Activated CD8-positive, alpha-beta memory T cell treated with anti-CD3 and anti-CD28 coated beads for 1 hour (primary cell): ENCODE data around the gene OSBPL9.
"Not testable (repeated sequence)": the region's sequence is repeated elsewhere in the genome, so short reads cannot be mapped to it uniquely, and the experiment has no call there.

ENCODE experiments used
- DNase-seq, 2 donors: peaks; one replicate each; pipeline ENCODE4 v3.0.0-alpha.2; 2020; ENCODE audit warnings: low read depth in 1 of 2; ENCODE audit errors: extremely low read depth in 1 of 2

Gene OSBPL9

GRCh38 chr1:51636191-51636590 is 19.3 kb downstream of the OSBPL9 start:
- no peak for DNase-seq

GRCh38 chr1:51636764-51637522 is 20.1 kb downstream of the OSBPL9 start:
- no peak for DNase-seq

- no peak for DNase-seq
Observed at GRCh38 chr1:51638350-51638749, 21.5 kb downstream of the OSBPL9 start.

- no peak for DNase-seq
Observed at GRCh38 chr1:51639694-51640093, 22.8 kb downstream of the OSBPL9 start.

- no peak for DNase-seq
Observed at GRCh38 chr1:51641096-51641495, 24.2 kb downstream of the OSBPL9 start.

- DNase-seq = no peak
Observed at GRCh38 chr1:51642739-51643142, 25.8 kb downstream of the OSBPL9 start.

- no peak for DNase-seq
Observed at GRCh38 chr1:51643362-51643761, 26.5 kb downstream of the OSBPL9 start.

- no peak for DNase-seq
Observed at GRCh38 chr1:51644020-51644419, 27.1 kb downstream of the OSBPL9 start.

GRCh38 chr1:51644533-51645197 is 27.8 kb downstream of the OSBPL9 start:
- DNase-seq = no peak

- not testable (repeated sequence) for DNase-seq
Observed at GRCh38 chr1:51646592-51646991, 29.7 kb downstream of the OSBPL9 start.

GRCh38 chr1:51648180-51649109 is 31.6 kb downstream of the OSBPL9 start:
- DNase-seq = no peak

- DNase-seq = no peak
Observed at GRCh38 chr1:51649593-51650091, 32.8 kb downstream of the OSBPL9 start.

GRCh38 chr1:51650198-51650597 is 33.3 kb downstream of the OSBPL9 start:
- no peak for DNase-seq

GRCh38 chr1:51651552-51651942 is 34.7 kb downstream of the OSBPL9 start:
- DNase-seq = no peak

GRCh38 chr1:51652599-51652998 is 35.7 kb downstream of the OSBPL9 start:
- no peak for DNase-seq

- no peak for DNase-seq
Observed at GRCh38 chr1:51653127-51653526, 36.2 kb downstream of the OSBPL9 start.

GRCh38 chr1:51654000-51654399 is 37.1 kb downstream of the OSBPL9 start:
- no peak for DNase-seq

- DNase-seq = no peak
Observed at GRCh38 chr1:51656374-51656773, 39.5 kb downstream of the OSBPL9 start.

GRCh38 chr1:51660580-51660979 is 43.7 kb downstream of the OSBPL9 start:
- DNase-seq = no peak

- no peak for DNase-seq
Observed at GRCh38 chr1:51661081-51661518, 44.2 kb downstream of the OSBPL9 start.

GRCh38 chr1:51663105-51663504 is 46.2 kb downstream of the OSBPL9 start:
- DNase-seq = no peak
